Measurements from ENCODE around the gene NSDHL. TPM values are rescaled to one million over a fixed set of nuclear protein-coding genes. Genes with fewer than 3 reads are reported as not detected.

The NSDHL gene
- total and polyA plus RNA-seq, 2 donors from 2014 or later, result 14.3 to 30.9 TPM

DNA sequence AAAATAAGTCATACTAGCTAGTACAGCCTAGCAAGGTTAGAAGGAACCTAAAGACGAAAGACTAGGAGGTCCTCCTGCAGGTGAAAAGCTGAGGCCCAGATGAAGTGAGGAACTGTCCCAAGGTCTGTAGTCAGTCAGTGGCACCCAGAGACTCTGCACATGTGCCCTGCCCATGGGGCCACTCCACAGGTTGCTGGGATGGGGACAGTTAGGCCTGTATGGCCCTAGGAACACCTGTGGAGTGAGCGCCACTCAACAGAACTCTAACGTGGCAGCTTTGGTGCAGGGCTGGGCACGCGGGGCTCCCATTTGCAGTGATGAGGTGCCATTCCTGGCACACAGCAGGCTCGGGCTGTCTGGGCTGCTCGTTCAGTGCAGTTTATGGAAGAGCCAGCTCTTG is 81.8 kb downstream of the NSDHL start:
- Histone ChIP-seq H3K36me3 (ENCODE audit: control insufficient read depth in 2 of 3, insufficient read depth in 3 of 3, low read length in 3 of 3) (no peaks in the 10 kb centered on the region), H3K9ac (ENCODE audit: low read length in 3 of 3) (no peak overlapping the region), H3K9me3 (ENCODE audit: control insufficient read depth in 2 of 3, insufficient read depth in 1 of 3, low read length in 3 of 3) (no peaks in the 10 kb centered on the region), H3K27ac (ENCODE audit: low read depth in 2 of 2, low read length in 2 of 2) (no peak overlapping the region), H3K27me3 (ENCODE audit: control insufficient read depth, insufficient read depth, low read length) (no peaks in the 10 kb centered on the region), H3K4me1 (ENCODE audit: control insufficient read depth in 2 of 3, insufficient read depth in 2 of 3, low read depth in 1 of 3, low read length in 3 of 3) (no peaks in the 10 kb centered on the region), H3K4me3 (ENCODE audit: low read length in 3 of 3) (no peak overlapping the region)
- no peak for TF ChIP-seq CTCF (IDR thresholded peaks at IDR 0.05; ENCODE audit: borderline replicate concordance, extremely low read depth, insufficient read depth)
- no peak for FAIRE-seq
- DNase-seq, result no peak
- intact Hi-C loops (cut with DNase I), result no loop called here

- DNase-seq, result no peak
- no peak for FAIRE-seq
- intact Hi-C loops (cut with DNase I), result no loop called here
- no peaks in the 10 kb centered on the region for H3K36me3 ChIP-seq (ENCODE audit: control insufficient read depth in 2 of 3, insufficient read depth in 3 of 3, low read length in 3 of 3)
- no peak overlapping the region for H3K27ac ChIP-seq (ENCODE audit: low read depth in 2 of 2, low read length in 2 of 2)
- H3K9me3 ChIP-seq (ENCODE audit: control insufficient read depth in 2 of 3, insufficient read depth in 1 of 3, low read length in 3 of 3), result no peaks in the 10 kb centered on the region
- TF ChIP-seq CTCF (IDR thresholded peaks at IDR 0.05; ENCODE audit: borderline replicate concordance, extremely low read depth, insufficient read depth), result no peak
- no peaks in the 10 kb centered on the region for H3K4me1 ChIP-seq (ENCODE audit: control insufficient read depth in 2 of 3, insufficient read depth in 2 of 3, low read depth in 1 of 3, low read length in 3 of 3)
- H3K9ac ChIP-seq (ENCODE audit: low read length in 3 of 3), result no peak overlapping the region
- H3K4me3 ChIP-seq (ENCODE audit: low read length in 3 of 3), result no peak overlapping the region
- no peaks in the 10 kb centered on the region for H3K27me3 ChIP-seq (ENCODE audit: control insufficient read depth, insufficient read depth, low read length)
Observed at GRCh38 chrX:152913346-152913745, 82.5 kb downstream of the NSDHL start.

GRCh38 chrX:152913910-152914309 is 83.0 kb downstream of the NSDHL start:
- Histone ChIP-seq H3K27ac (ENCODE audit: low read depth in 2 of 2, low read length in 2 of 2) (no peak overlapping the region), H3K4me1 (ENCODE audit: control insufficient read depth in 2 of 3, insufficient read depth in 2 of 3, low read depth in 1 of 3, low read length in 3 of 3) (no peaks in the 10 kb centered on the region), H3K27me3 (ENCODE audit: control insufficient read depth, insufficient read depth, low read length) (no peaks in the 10 kb centered on the region), H3K9ac (ENCODE audit: low read length in 3 of 3) (no peak overlapping the region), H3K4me3 (ENCODE audit: low read length in 3 of 3) (no peak overlapping the region), H3K9me3 (ENCODE audit: control insufficient read depth in 2 of 3, insufficient read depth in 1 of 3, low read length in 3 of 3) (no peaks in the 10 kb centered on the region), H3K36me3 (ENCODE audit: control insufficient read depth in 2 of 3, insufficient read depth in 3 of 3, low read length in 3 of 3) (no peaks in the 10 kb centered on the region)
- intact Hi-C loops (cut with DNase I), result no loop called here
- FAIRE-seq (no peak), DNase-seq (no peak)
- no peak for TF ChIP-seq CTCF (IDR thresholded peaks at IDR 0.05; ENCODE audit: borderline replicate concordance, extremely low read depth, insufficient read depth)

DNA sequence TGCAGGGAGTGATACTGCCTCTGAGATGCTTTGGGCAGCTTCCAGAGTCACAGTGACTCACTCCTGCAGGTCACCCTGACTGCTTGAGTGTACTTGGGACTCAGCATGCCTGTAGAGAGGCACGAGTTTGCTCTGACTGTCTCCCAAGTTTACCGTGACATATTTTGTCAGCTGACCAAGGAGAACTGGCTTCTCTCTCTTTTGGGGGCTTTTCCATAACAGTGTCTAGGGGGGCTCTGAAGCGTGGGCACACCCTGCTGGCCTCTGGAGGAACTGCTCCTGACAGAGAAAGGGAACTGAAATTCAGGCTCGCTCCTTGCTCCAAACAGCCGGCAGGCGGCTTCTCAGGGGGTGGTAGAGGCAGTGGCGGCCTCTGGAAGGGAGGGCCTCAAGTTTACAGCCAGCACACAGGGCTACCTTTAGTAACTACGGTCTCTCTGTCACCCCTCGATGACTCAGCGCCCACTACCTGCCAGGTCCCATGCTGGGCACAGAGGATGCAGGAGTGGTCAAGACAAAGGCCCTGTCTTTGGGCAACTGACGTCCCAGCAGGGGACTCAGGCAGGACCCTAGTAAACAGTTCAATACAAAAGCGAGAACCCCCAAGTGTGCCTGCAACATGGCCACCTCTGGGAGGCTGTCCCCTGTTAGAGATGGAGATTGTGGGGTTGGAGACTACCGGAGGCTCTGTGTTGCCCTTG is 84.8 kb downstream of the NSDHL start:
- no peaks in the 10 kb centered on the region for H3K36me3 ChIP-seq (ENCODE audit: control insufficient read depth in 2 of 3, insufficient read depth in 3 of 3, low read length in 3 of 3)
- H3K27me3 ChIP-seq (ENCODE audit: control insufficient read depth, insufficient read depth, low read length), result no peaks in the 10 kb centered on the region
- H3K4me3 ChIP-seq (ENCODE audit: low read length in 3 of 3), result no peak overlapping the region
- FAIRE-seq, result no peak
- TF ChIP-seq CTCF (IDR thresholded peaks at IDR 0.05; ENCODE audit: borderline replicate concordance, extremely low read depth, insufficient read depth), result peak; percentile 14
- intact Hi-C loops (cut with DNase I), result no loop called here
- peak in 3 of 5 donors; percentile 40 to 58 (median 56) for DNase-seq
- no peaks in the 10 kb centered on the region for H3K4me1 ChIP-seq (ENCODE audit: control insufficient read depth in 2 of 3, insufficient read depth in 2 of 3, low read depth in 1 of 3, low read length in 3 of 3)
- no peak overlapping the region for H3K27ac ChIP-seq (ENCODE audit: low read depth in 2 of 2, low read length in 2 of 2)
- no peaks in the 10 kb centered on the region for H3K9me3 ChIP-seq (ENCODE audit: control insufficient read depth in 2 of 3, insufficient read depth in 1 of 3, low read length in 3 of 3)
- H3K9ac ChIP-seq (ENCODE audit: low read length in 3 of 3), result no peak overlapping the region

Data from kidney (tissue), 14 donors.